Keratinocyte (primary cell): ENCODE results near the gene CD300H. TPM values are rescaled to one million over a fixed set of nuclear protein-coding genes. Genes with fewer than 3 reads are reported as not detected.
"Not testable (repeated sequence)": the region's sequence is repeated elsewhere in the genome, so short reads cannot be mapped to it uniquely, and the experiment has no call there.

Source experiments
- DNase-seq: peaks from one replicate; pipeline ENCODE4 v3.0.0-alpha.2; 2011; ENCODE audit warnings: low read depth, missing footprints, low spot score
- FAIRE-seq: peaks from 2 replicates; lab custom pipeline; 2011; peaks lifted over from hg19 to GRCh38; lab: Jason Lieb, UNC
- H2AFZ ChIP-seq: 2 replicates; pipeline ENCODE4 v1.6.0; 2012; ENCODE audit warnings: low read length, control low read depth, inconsistent platforms; ENCODE audit not compliant: control insufficient read depth
- H3K27ac ChIP-seq: 2 replicates; pipeline ENCODE4 v1.5.1; 2011; ENCODE audit warnings: low read length; ENCODE audit not compliant: control insufficient read depth, insufficient read depth
- H3K27me3 ChIP-seq: 3 replicates; pipeline ENCODE4 v1.6.0; 2011; ENCODE audit warnings: low read length; ENCODE audit not compliant: control insufficient read depth, insufficient read depth; ENCODE audit errors: extremely low read depth
- H3K36me3 ChIP-seq, 2 experiments: 2 replicates in 1 of 2; 3 replicates in 1 of 2; pipeline ENCODE4 v1.5.1; 2011; ENCODE audit warnings: low read length in 2 of 2, mild to moderate bottlenecking in 1 of 2; ENCODE audit not compliant: control insufficient read depth in 2 of 2, insufficient read depth in 2 of 2; ENCODE audit errors: extremely low read depth in 1 of 2
- H3K4me1 ChIP-seq: 3 replicates; pipeline ENCODE4 v1.5.1; 2011; ENCODE audit warnings: low read length; ENCODE audit not compliant: control insufficient read depth, insufficient read depth; ENCODE audit errors: extremely low read depth
- H3K4me2 ChIP-seq: 3 replicates; pipeline ENCODE4 v1.6.0; 2011; ENCODE audit warnings: low read depth, low read length; ENCODE audit not compliant: control insufficient read depth, insufficient read depth; ENCODE audit errors: extremely low read depth
- H3K4me3 ChIP-seq, 3 experiments: fragments of 200-600 bp in 1 of 3; sonication (generic) in 1 of 3; 2 replicates in 2 of 3; 3 replicates in 1 of 3; pipeline ENCODE4 v1.5.1; 2011 to 2016; ENCODE audit warnings: low read length in 3 of 3, mild to moderate bottlenecking in 3 of 3, control low read depth in 2 of 3, inconsistent platforms in 1 of 3, low read depth in 1 of 3, mixed read lengths in 1 of 3, mixed run types in 1 of 3, moderate library complexity in 1 of 3; ENCODE audit not compliant: control insufficient read depth in 2 of 3, insufficient read depth in 2 of 3; ENCODE audit errors: extremely low read depth in 1 of 3
- H3K79me2 ChIP-seq: 2 replicates; pipeline ENCODE4 v1.6.0; 2012; ENCODE audit warnings: low read length; ENCODE audit not compliant: control insufficient read depth, insufficient read depth
- H3K9ac ChIP-seq: 3 replicates; pipeline ENCODE4 v1.6.0; 2011; ENCODE audit warnings: low read length; ENCODE audit not compliant: control insufficient read depth, insufficient read depth; ENCODE audit errors: extremely low read depth
- H3K9me1 ChIP-seq: 3 replicates; pipeline ENCODE4 v1.6.0; 2011; ENCODE audit warnings: low read length; ENCODE audit not compliant: control insufficient read depth, insufficient read depth; ENCODE audit errors: extremely low read depth
- H3K9me3 ChIP-seq: 2 replicates; pipeline ENCODE4 v1.5.1; 2012; ENCODE audit warnings: low read depth, low read length; ENCODE audit not compliant: control insufficient read depth
- H4K20me1 ChIP-seq: 3 replicates; pipeline ENCODE4 v1.6.0; 2011; ENCODE audit warnings: low read length; ENCODE audit not compliant: control insufficient read depth, insufficient read depth; ENCODE audit errors: extremely low read depth
- CTCF ChIP-seq, 3 experiments: IDR thresholded peaks in 1 of 3; conservative IDR thresholded peaks in 1 of 3; optimal IDR thresholded peaks in 1 of 3; 2 replicates in 2 of 3; 3 replicates in 1 of 3; pipeline versions ENCODE3 to v1.5.1; 2011; ENCODE audit warnings: low read length in 3 of 3, mild to moderate bottlenecking in 3 of 3, moderate library complexity in 2 of 3, control low read depth in 1 of 3, inconsistent platforms in 1 of 3; ENCODE audit not compliant: insufficient read depth in 2 of 3; ENCODE audit errors: extremely low read depth in 1 of 3
- EZH2 ChIP-seq: IDR thresholded peaks from one replicate; pipeline ENCODE4 v1.6.1; 2012; ENCODE audit warnings: inconsistent platforms, mild to moderate bottlenecking, low read length, moderate library complexity
- dilution Hi-C: fragments of 300-500 bp; cut with MboI; formaldehyde crosslinking; loops from one replicate; pipeline ENCODE4 v1.7.0; 2020; ENCODE audit warnings: low sequenced_read_pairs; ENCODE audit not compliant: extremely low pct_ligation_motif_present
- polyA plus RNA-seq, 5 experiments: library from polyadenylated mRNA; depleted of rRNA in 3 of 5; stranded (reverse) in 3 of 5; stranded (forward) in 1 of 5; unstranded in 1 of 5; fragments of >200 nt; gene quantifications; 1 replicate in 1 of 5; 2 replicates in 3 of 5; 3 replicates in 1 of 5; pipeline versions ENCODE4 v1.2.1 to v1.2.3, GENCODE V29; 2011 to 2012; ENCODE audit warnings: missing spikeins in 2 of 5, low read depth in 1 of 5, low replicate concordance in 1 of 5

The CD300H gene
- polyA plus RNA-seq, 1 donor (not counting 4 experiments of a cell fraction or from before 2014, with no cell fraction given): not detected

- H3K27me3 ChIP-seq: peaks cover 5% of the 10 kb centered on the region
- H3K9me3 ChIP-seq: no peaks in the 10 kb centered on the region
- H2AFZ ChIP-seq: no peak overlapping the region
- no peaks in the 10 kb centered on the region for H3K4me1 ChIP-seq
- DNase-seq: no peak
- no peak overlapping the region for H3K27ac ChIP-seq
- no peak overlapping the region for H3K4me3 ChIP-seq
- no peaks in the 10 kb centered on the region for H3K9me1 ChIP-seq
- no peaks in the 10 kb centered on the region for H4K20me1 ChIP-seq
- no peaks in the 10 kb centered on the region for H3K36me3 ChIP-seq
- TF ChIP-seq EZH2 (no peak), CTCF (optimal IDR thresholded peaks at IDR 0.05 in 1 of 3, IDR thresholded peaks at IDR 0.05 in 1 of 3, conservative IDR thresholded peaks at IDR 0.05 in 1 of 3; ENCODE audit: extremely low read depth in 1 of 3, insufficient read depth in 2 of 3, low read length in 3 of 3) (no peak)
- H3K4me2 ChIP-seq: no peak overlapping the region
- H3K79me2 ChIP-seq: no peaks in the 10 kb centered on the region
- no peak overlapping the region for H3K9ac ChIP-seq
- no peak for FAIRE-seq
- dilution Hi-C loops: no loop called here
Observed at GRCh38 chr17:74578979-74579378, 11.7 kb upstream of the CD300H start.

GRCh38 chr17:74574489-74575142, 7.3 kb upstream of the CD300H start:
- Histone ChIP-seq H4K20me1 (no peaks in the 10 kb centered on the region), H3K36me3 (no peaks in the 10 kb centered on the region), H3K79me2 (no peaks in the 10 kb centered on the region), H3K4me2 (no peak overlapping the region), H3K27me3 (peaks cover 5% of the 10 kb centered on the region), H2AFZ (no peak overlapping the region), H3K9me3 (no peaks in the 10 kb centered on the region), H3K4me3 (no peak overlapping the region), H3K27ac (no peak overlapping the region), H3K9ac (no peak overlapping the region), H3K4me1 (peaks cover 9% of the 10 kb centered on the region), H3K9me1 (no peaks in the 10 kb centered on the region)
- dilution Hi-C loops: no loop called here
- DNase-seq (no peak), FAIRE-seq (no peak)
- TF ChIP-seq CTCF (optimal IDR thresholded peaks at IDR 0.05 in 1 of 3, IDR thresholded peaks at IDR 0.05 in 1 of 3, conservative IDR thresholded peaks at IDR 0.05 in 1 of 3; ENCODE audit: extremely low read depth in 1 of 3, insufficient read depth in 2 of 3, low read length in 3 of 3): no peak
- no peak for TF ChIP-seq EZH2

GRCh38 chr17:74573635-74574034, 6.3 kb upstream of the CD300H start:
- H4K20me1 ChIP-seq, H3K9ac ChIP-seq, H3K4me2 ChIP-seq, H3K9me1 ChIP-seq, FAIRE-seq, H3K27ac ChIP-seq, H3K9me3 ChIP-seq, H3K36me3 ChIP-seq, H3K27me3 ChIP-seq, H3K4me3 ChIP-seq, DNase-seq, H3K79me2 ChIP-seq, dilution Hi-C loops, H2AFZ ChIP-seq: not testable (repeated sequence)
- H3K4me1 ChIP-seq: peaks cover 16% of the 10 kb centered on the region
